ENCODE measurements around the gene NLRP5.
A peak's percentile ranks its signal among the peaks of the same experiment; 100 is the strongest.
"Not testable (repeated sequence)": the region's sequence is repeated elsewhere in the genome, so short reads cannot be mapped to it uniquely, and the experiment has no call there.

The NLRP5 gene

GRCh38 chr19:56098731-56099568 is 112.4 kb downstream of the NLRP5 start:
- no peak for DNase-seq (ENCODE audit: low spot score)

GRCh38 chr19:56099638-56100539 is 113.3 kb downstream of the NLRP5 start:
- no peak for DNase-seq (ENCODE audit: low spot score)

- DNase-seq (ENCODE audit: low spot score): no peak
These were observed 114.5 kb downstream of the NLRP5 start for GRCh38 chr19:56101095-56101494.

- no peak for DNase-seq (ENCODE audit: low spot score)
These were observed 115.4 kb downstream of the NLRP5 start for GRCh38 chr19:56101746-56102535.

GRCh38 chr19:56103027-56103614 is 116.5 kb downstream of the NLRP5 start:
- DNase-seq (ENCODE audit: low spot score): no peak

GRCh38 chr19:56104423-56104822 is 117.8 kb downstream of the NLRP5 start:
- no peak for DNase-seq (ENCODE audit: low spot score)

- DNase-seq (ENCODE audit: low spot score): peak; percentile 40
These were observed 118.6 kb downstream of the NLRP5 start for GRCh38 chr19:56105090-56105701.

- not testable (repeated sequence) for DNase-seq (ENCODE audit: low spot score)
These were observed 119.3 kb downstream of the NLRP5 start for GRCh38 chr19:56105831-56106396.

GRCh38 chr19:56106397-56106849 is 119.8 kb downstream of the NLRP5 start:
- no peak for DNase-seq (ENCODE audit: low spot score)

- no peak for DNase-seq (ENCODE audit: low spot score)
These were observed 120.4 kb downstream of the NLRP5 start for GRCh38 chr19:56106993-56107392.

- no peak for DNase-seq (ENCODE audit: low spot score)
These were observed 121.2 kb downstream of the NLRP5 start for GRCh38 chr19:56107626-56108351.

GRCh38 chr19:56108447-56109195 is 122.0 kb downstream of the NLRP5 start:
- no peak for DNase-seq (ENCODE audit: low spot score)

- no peak for DNase-seq (ENCODE audit: low spot score)
These were observed 122.7 kb downstream of the NLRP5 start for GRCh38 chr19:56109226-56109625.

- no peak for DNase-seq (ENCODE audit: low spot score)
These were observed 124.2 kb downstream of the NLRP5 start for GRCh38 chr19:56110515-56111448.

All from CD4-positive, alpha-beta T cell treated with Interleukin-6 at 100 ng/mL for 8 hours (primary cell).